HepG2 (cell line): ENCODE measurements around the gene SPATA32. TPM values are rescaled to one million over a fixed set of nuclear protein-coding genes. Genes with fewer than 3 reads are reported as not detected.
A peak's percentile ranks its signal among the peaks of the same experiment; 100 is the strongest.

ENCODE experiments used
- ATAC-seq: fragments of 200-7000 bp; cut with Tn5 transposase; 3 replicates; pipeline ENCODE4 v1.9.1; 2020; ENCODE audit warnings: mild to moderate bottlenecking, moderate library complexity
- BruUV-seq: library from RNA; stranded (reverse); fragments of 400-500 nt; replicated peaks from 2 replicates; lab custom pipeline; 2021; lab: Mats Ljungman, UMichigan
- CTCF ChIA-PET: fragments of 300-600 bp; formaldehyde crosslinking; extraction: SDS; loops from one replicate; lab custom pipeline; 2021; ENCODE audit warnings: low total read pairs, inconsistent platforms, low intra/inter-chr PET ratio; lab: Yijun Ruan, JAX
- POLR2A ChIA-PET: fragments of 350-600 bp; sonication (Branson Sonifier 250); formaldehyde crosslinking; loops from one replicate; lab custom pipeline; 2020; ENCODE audit warnings: antibody characterized with exemption, inconsistent platforms; lab: Yijun Ruan, JAX
- DNase-seq: peaks from one replicate; pipeline ENCODE4 v3.0.0-alpha.2; 2015; ENCODE audit warnings: low spot score
- FAIRE-seq: peaks from 3 replicates; lab custom pipeline; 2011; peaks lifted over from hg19 to GRCh38; lab: Jason Lieb, UNC
- H2AFZ ChIP-seq: one replicate; pipeline ENCODE4 v1.6.1; 2011; ENCODE audit warnings: low read length, inconsistent platforms
- H3K27ac ChIP-seq: fragments of 300-600 bp; 3 replicates; pipeline ENCODE4 v1.8.0; 2011; ENCODE audit warnings: mixed run types, mild to moderate bottlenecking, mixed read lengths, low read length, inconsistent platforms; ENCODE audit not compliant: insufficient read depth; ENCODE audit errors: extremely low read length
- H3K27me3 ChIP-seq, 2 experiments: fragments of 200-600 bp in 1 of 2; 2 replicates in 1 of 2; 3 replicates in 1 of 2; pipeline versions ENCODE4 v1.6.0 to v1.8.0; 2011; ENCODE audit warnings: low read length in 2 of 2, mild to moderate bottlenecking in 2 of 2, moderate library complexity in 2 of 2, inconsistent platforms in 1 of 2; ENCODE audit not compliant: insufficient read depth in 2 of 2, control insufficient read depth in 1 of 2
- H3K36me3 ChIP-seq, 2 experiments: fragments of 200-600 bp in 1 of 2; replicated peaks in 1 of 2; 2 replicates in 1 of 2; 3 replicates in 1 of 2; pipeline versions ENCODE4 v1.5.1 to v1.8.0; 2011; ENCODE audit warnings: low read length in 2 of 2, inconsistent platforms in 1 of 2; ENCODE audit not compliant: insufficient read depth in 2 of 2, control insufficient read depth in 1 of 2
- H3K4me1 ChIP-seq: 2 replicates; pipeline ENCODE4 v1.5.1; 2012; ENCODE audit warnings: low read length, inconsistent platforms; ENCODE audit not compliant: insufficient read depth
- H3K4me2 ChIP-seq: 2 replicates; pipeline ENCODE4 v1.6.0; 2011; ENCODE audit warnings: low read depth, low read length, inconsistent platforms
- H3K4me3 ChIP-seq, 3 experiments: fragments of 200-600 bp in 1 of 3; sonication (generic), shearing (Covaris generic) in 1 of 3; replicated peaks in 1 of 3; 2 replicates each; pipeline ENCODE4 v1.5.1; 2011 to 2016; ENCODE audit warnings: low read length in 3 of 3, inconsistent platforms in 2 of 3, low read depth in 2 of 3, mild to moderate bottlenecking in 2 of 3, control low read depth in 1 of 3, mixed read lengths in 1 of 3; ENCODE audit not compliant: insufficient read depth in 1 of 3
- H3K79me2 ChIP-seq: one replicate; pipeline ENCODE4 v1.6.1; 2011; ENCODE audit warnings: low read length, inconsistent platforms; ENCODE audit not compliant: insufficient read depth
- H3K9ac ChIP-seq: 2 replicates; pipeline ENCODE4 v1.6.0; 2011; ENCODE audit warnings: mild to moderate bottlenecking, low read depth, low read length, inconsistent platforms; ENCODE audit not compliant: insufficient read depth
- H3K9me3 ChIP-seq: 2 replicates; pipeline ENCODE4 v1.5.1; 2012; ENCODE audit warnings: mild to moderate bottlenecking, low read length
- H4K20me1 ChIP-seq: 2 replicates; pipeline ENCODE4 v1.6.0; 2011; ENCODE audit warnings: inconsistent platforms, mild to moderate bottlenecking, low read length, moderate library complexity; ENCODE audit not compliant: insufficient read depth
- HDAC6 ChIP-seq: fragments of 200-600 bp; sonication (generic); IDR thresholded peaks from 2 replicates; pipeline ENCODE4 v1.7.0; 2017; ENCODE audit warnings: mild to moderate bottlenecking, antibody characterized with exemption, low read length, low read depth
- MAX ChIP-seq: IDR thresholded peaks from 2 replicates; pipeline ENCODE4 v1.6.1; 2012; ENCODE audit warnings: inconsistent platforms
- MZF1 ChIP-seq: sonication (generic); formaldehyde crosslinking; IDR thresholded peaks from 2 replicates; pipeline ENCODE4 v1.8.1; 2023; ENCODE audit warnings: mild to moderate bottlenecking, missing genetic modification reagents, borderline replicate concordance
- NAIF1 ChIP-seq: sonication (generic); formaldehyde crosslinking; IDR thresholded peaks from 2 replicates; pipeline ENCODE4 v1.5.0; 2020; ENCODE audit warnings: mild to moderate bottlenecking, missing genetic modification reagents, borderline replicate concordance
- SOX5 ChIP-seq: IDR thresholded peaks from 2 replicates; pipeline ENCODE4 v1.6.1; 2016; ENCODE audit warnings: borderline replicate concordance
- TIGD3 ChIP-seq: sonication (generic); formaldehyde crosslinking; IDR thresholded peaks from 2 replicates; pipeline ENCODE4 v1.5.1; 2020; ENCODE audit warnings: mild to moderate bottlenecking, missing genetic modification reagents, borderline replicate concordance
- U2AF1 ChIP-seq: fragments of 200-400 bp; formaldehyde crosslinking; optimal IDR thresholded peaks from 2 replicates; pipeline ENCODE3; 2017; ENCODE audit warnings: mild to moderate bottlenecking, low read depth, low read length
- ZBTB7B ChIP-seq: sonication (generic); formaldehyde crosslinking; IDR thresholded peaks from 2 replicates; pipeline ENCODE4 v1.4.0; 2020; ENCODE audit warnings: missing genetic modification reagents
- ZNF12 ChIP-seq: sonication (generic); formaldehyde crosslinking; IDR thresholded peaks from 2 replicates; pipeline ENCODE4 v1.5.0; 2020; ENCODE audit warnings: missing genetic modification reagents
- ZNF124 ChIP-seq: sonication (generic); formaldehyde crosslinking; IDR thresholded peaks from 2 replicates; pipeline ENCODE4 v1.4.0; 2020; ENCODE audit warnings: missing genetic modification reagents
- ZNF224 ChIP-seq: sonication (generic); formaldehyde crosslinking; IDR thresholded peaks from 2 replicates; pipeline ENCODE4 v1.5.0; 2020; ENCODE audit warnings: mild to moderate bottlenecking, missing genetic modification reagents
- ZNF383 ChIP-seq: sonication (generic); formaldehyde crosslinking; IDR thresholded peaks from 2 replicates; pipeline ENCODE4 v1.4.0; 2020; ENCODE audit warnings: missing genetic modification reagents, mild to moderate bottlenecking, borderline replicate concordance
- ZNF710 ChIP-seq: sonication (generic); formaldehyde crosslinking; IDR thresholded peaks from 2 replicates; pipeline ENCODE4 v1.5.0; 2020; ENCODE audit warnings: mild to moderate bottlenecking, missing genetic modification reagents, borderline replicate concordance
- whole genome bisulfite sequencing: methylation state at CpG from one replicate; pipeline ENCODE4 v1.1.6; 2017; ENCODE audit warnings: low lambda C conversion rate; 5-methylcytosine and 5-hydroxymethylcytosine counted together
- in situ Hi-C: cut with HindIII; loops from 2 replicates; pipeline ENCODE4 v1.10.0; 2017; ENCODE audit warnings: low pct_unique_long_range_greater_than_20kb; ENCODE audit not compliant: extremely low pct_ligation_motif_present
- intact Hi-C: fragments of 100-400 bp; cut with micrococcal nuclease; formaldehyde crosslinking; loops from one replicate; pipeline ENCODE4 v1.10.0; 2022; ENCODE audit not compliant: unreplicated experiment
- polyA plus RNA-seq, 8 experiments: library from polyadenylated mRNA; depleted of rRNA in 3 of 8; stranded (reverse) in 7 of 8; unstranded in 1 of 8; fragments of >200 nt; fragmentation: Illumina TruSeq in 4 of 8; extraction: Trizol in 4 of 8; gene quantifications; 2 replicates each; pipeline versions ENCODE4 v1.2.1 to v1.2.3, GENCODE V29; 2011 to 2016; ENCODE audit warnings: low read depth in 4 of 8, missing spikeins in 1 of 8, mixed read lengths in 1 of 8; ENCODE audit not compliant: insufficient read depth in 1 of 8
- total RNA-seq, 5 experiments: library from RNA; depleted of rRNA; stranded (reverse); fragments of >200 nt; fragmentation: Illumina TruSeq; extraction: Trizol; gene quantifications; 2 replicates each; pipeline ENCODE4 v1.2.3, GENCODE V29; 2016; ENCODE audit warnings: low read depth in 1 of 5

The SPATA32 gene
- total and polyA plus RNA-seq, 2 of the 13 experiments (the other 11 are each of a cell fraction or from before 2014, with no cell fraction given), result not detected

GRCh38 chr17:45246861-45247428 lies 14.9 kb downstream of the SPATA32 start (continued):
- TF ChIP-seq ZNF710 (CRISPR knock-in tag) (peak; percentile 26; the same call in 1 of the 2 replicates), HDAC6 (no peak), ZBTB7B (CRISPR knock-in tag) (0 out of 2 replicates have a peak, but pooled peaks have one; percentile 44), ZNF124 (CRISPR knock-in tag) (no peak), ZNF224 (0 out of 2 replicates have a peak, but pooled peaks have one; percentile 63)

- H3K9ac ChIP-seq, result no peak overlapping the region
- in situ Hi-C loops, result loop anchor here (5.0 kb wide), 1 partner anchor 99 kb away; the partner anchor contains the start of gene HEXIM1
Measured at GRCh38 chr17:45246338-45246737, 15.6 kb downstream of the SPATA32 start.

More at GRCh38 chr17:45246338-45246737, 15.6 kb downstream of the SPATA32 start:
- Histone ChIP-seq H3K27ac (no peak overlapping the region), H3K36me3 (no peaks in the 10 kb centered on the region), H3K9me3 (no peaks in the 10 kb centered on the region), H3K4me3 (peak overlapping the region in 2 of 3 experiments; percentile 84; a peak in 3 of 6 replicates)
- intact Hi-C loops, result no loop called here
- POLR2A ChIA-PET, result interaction anchor here (1.1 to 2.8 kb wide), 8 partner anchors 11 to 179 kb away, joined by 3 to 17 read pairs (median 6); partner anchors contain the start of genes HEXIM1, HEXIM2 and MAP3K14
- TF ChIP-seq ZNF12 (no peak), U2AF1 (no peak), NAIF1 (no peak), TIGD3 (CRISPR knock-in tag) (0 out of 2 replicates have a peak, but pooled peaks have one; percentile 8), MZF1 (CRISPR knock-in tag) (no peak), SOX5 (CRISPR knock-in tag) (no peak), ZNF383 (CRISPR knock-in tag) (no peak), MAX (no peak)
- TF ChIP-seq, all 625 proteins: peak for 1
- no peak for ATAC-seq
- 38% methylated on average over 8 of the region's 8 CpGs for WGBS
- Histone ChIP-seq H3K4me2 (peak overlapping the region; percentile 96), H3K27me3 (peaks cover 2 to 45% of the 10 kb centered on the region in 2 experiments; a peak in 4 of 5 replicates), H3K79me2 (no peaks in the 10 kb centered on the region), H2AFZ (no peak overlapping the region), H3K4me1 (peaks cover 40% of the 10 kb centered on the region), H4K20me1 (no peaks in the 10 kb centered on the region)
- no TSS peak for BruUV-seq
- CTCF ChIA-PET, result interaction anchor here (1.5 kb wide), 1 partner anchor 10 kb away, joined by 4 read pairs; no protein-coding TSS in a partner anchor
- no peak for DNase-seq
- FAIRE-seq, result no peak
